Umbilical cord (tissue), 2 donors: Measurements from ENCODE around the gene SUPT5H. TPM values are rescaled to one million over a fixed set of nuclear protein-coding genes. Genes with fewer than 3 reads are reported as not detected.

Source experiments
- DNase-seq: peaks from one replicate; pipeline ENCODE4 v3.0.0-alpha.2; 2015; ENCODE audit warnings: low spot score
- total RNA-seq: library from RNA; depleted of rRNA; stranded (reverse); fragments of >200 nt; gene quantifications from one replicate; pipeline ENCODE4 v1.2.3, GENCODE V29; 2014; ENCODE audit warnings: low replicate concordance; ENCODE audit not compliant: insufficient read depth

Gene SUPT5H
- 41.4 TPM for total RNA-seq

DNA sequence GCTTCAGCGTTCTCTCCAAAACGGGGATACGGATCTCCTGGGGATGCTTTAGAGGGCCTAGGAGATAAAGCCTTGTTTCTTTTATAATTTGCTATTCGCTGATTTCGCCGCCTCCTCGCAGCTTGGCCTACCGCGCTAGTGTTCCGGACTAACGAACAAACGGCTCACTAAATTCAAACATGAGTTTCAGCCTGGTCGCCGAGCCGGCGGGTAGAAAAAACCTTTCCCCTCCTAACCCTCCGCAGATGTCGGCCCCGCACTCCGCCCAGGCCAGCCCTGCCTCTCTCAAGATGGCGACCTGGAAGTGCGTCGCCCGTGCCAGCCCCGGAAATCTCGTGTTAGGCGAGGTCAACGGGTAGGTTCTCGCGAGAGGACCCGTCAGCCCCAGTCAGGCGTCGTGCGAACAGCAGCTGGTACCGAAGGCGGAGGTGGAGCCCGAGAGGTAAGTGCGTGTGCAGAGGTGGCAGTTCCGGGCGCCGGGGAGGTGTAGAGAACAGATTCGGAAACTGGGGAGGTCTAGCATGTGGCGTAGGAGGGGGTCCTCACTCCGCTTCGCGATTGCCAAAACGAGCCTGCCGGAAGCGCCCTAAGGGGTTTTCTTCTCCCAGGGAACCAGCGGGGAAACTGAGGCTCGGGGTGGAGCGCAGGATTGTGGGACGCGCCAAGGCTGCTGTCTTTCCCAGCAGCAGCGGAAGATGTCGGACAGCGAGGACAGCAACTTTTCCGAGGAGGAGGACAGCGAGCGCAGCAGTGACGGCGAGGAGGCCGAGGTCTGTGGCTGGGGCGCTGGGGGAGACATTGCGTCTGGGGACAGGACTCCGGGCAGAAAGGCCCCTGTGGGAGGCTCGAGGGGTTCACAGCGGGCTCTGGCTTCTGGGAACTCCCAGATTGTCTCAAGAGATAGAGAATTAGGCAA is at the start of gene SUPT5H:
TSS of gene SUPT5H (plus strand) at position 387 of the 916 bp plus-strand sequence. CDS start at position 696, 309 bp downstream.
- DNase-seq: peak; percentile 99

DNA sequence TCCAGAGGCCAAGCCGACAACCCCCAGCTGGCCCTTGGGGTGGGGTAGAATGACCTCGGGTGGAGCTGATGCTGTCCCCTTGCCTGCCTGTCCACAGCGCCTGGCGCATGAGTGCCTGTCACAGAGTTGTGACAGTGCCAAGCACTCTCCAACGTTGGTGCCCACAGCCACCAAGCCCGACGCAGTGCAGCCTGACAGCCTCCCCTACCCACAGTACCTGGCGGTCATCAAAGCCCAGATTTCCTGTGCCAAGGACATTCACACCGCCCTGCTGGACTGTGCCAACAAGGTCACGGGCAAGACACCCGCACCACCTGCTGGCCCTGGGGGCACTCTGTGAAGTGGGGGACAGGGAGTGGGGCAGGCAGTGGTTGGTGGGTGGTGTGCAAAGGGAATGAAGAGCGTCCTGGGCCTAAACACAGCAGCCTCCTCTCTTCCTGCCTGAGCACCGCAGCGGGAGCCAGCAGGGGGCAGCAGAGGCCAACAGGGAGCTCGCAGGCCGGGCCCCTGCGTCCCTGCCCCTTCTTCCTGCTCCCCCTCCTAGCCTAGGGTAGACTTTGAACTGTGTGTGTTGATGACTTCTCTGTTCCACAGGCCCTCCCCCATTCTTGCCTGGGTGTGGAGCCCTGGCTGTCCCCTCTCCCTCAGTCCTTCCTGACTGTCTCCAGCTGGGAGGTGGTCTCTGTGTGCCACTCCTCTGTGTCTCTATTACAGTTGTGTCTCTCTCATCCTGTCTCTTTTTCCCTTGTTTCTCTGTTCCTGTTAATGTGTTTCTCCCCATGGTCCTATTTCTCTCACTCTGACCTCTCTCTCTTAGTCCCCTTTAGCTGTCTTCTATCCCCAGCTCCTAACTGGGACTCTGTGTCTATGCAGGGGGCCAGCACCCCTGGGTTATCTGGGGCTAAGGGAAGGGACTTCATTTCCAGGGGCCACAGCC is 47.8 kb upstream of the SUPT5H start:
- DNase-seq: peak; percentile 86

DNA sequence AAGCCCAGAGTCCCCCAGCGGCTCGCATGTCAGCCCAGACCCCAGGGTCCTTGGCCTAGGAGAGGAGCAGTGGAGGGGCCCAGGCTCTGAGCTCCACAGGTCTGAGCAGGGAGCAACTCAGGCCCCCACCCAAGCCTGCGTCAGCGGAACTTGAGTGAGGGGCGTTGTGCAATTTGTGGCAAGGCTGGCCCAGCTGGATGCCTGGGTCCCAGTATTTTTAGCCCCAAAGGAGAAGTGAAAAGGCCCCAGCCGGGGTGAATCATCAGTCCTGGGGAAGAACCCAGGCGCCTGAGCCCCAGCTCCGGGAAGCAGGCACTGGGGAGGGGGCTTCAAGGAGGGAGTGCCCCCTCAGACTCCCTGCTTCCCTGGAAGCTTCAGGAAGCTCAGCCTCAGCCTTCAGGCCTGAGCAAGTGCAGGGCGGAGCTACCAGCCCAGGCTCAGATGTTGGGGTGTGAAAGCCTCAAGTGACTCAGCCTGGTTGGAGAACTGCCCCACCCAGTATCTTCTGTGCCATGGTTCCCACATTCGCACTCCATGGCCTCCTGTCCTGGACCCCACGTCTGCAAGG is 47.0 kb upstream of the SUPT5H start:
- peak; percentile 69 for DNase-seq

DNA sequence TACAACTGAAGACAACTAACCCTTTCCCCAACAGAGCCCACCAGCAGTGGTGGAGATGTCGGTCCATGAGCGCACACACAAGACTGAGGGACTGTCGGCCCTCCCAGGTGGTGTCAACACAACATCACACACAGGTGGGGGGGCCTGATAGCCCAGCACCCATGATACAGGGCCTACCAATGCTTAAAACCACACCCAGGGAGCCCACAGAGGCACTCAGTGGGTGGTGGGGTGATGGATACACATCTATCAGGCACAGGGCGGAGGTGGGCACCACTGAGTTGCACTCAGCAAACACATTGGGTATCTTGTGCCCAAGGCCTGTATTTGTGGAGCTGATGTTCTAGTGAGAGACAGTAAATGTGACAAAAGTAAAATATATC is 45.7 kb upstream of the SUPT5H start:
- no peak for DNase-seq

- DNase-seq: no peak
Measured at GRCh38 chr19:39400061-39400460, 45.3 kb upstream of the SUPT5H start.

GRCh38 chr19:39401070-39401548 is 44.3 kb upstream of the SUPT5H start:
- DNase-seq: no peak

- DNase-seq: no peak
Measured at GRCh38 chr19:39401549-39402345, 43.6 kb upstream of the SUPT5H start.

GRCh38 chr19:39402346-39403300 is 42.8 kb upstream of the SUPT5H start:
- peak; percentile 93 for DNase-seq

GRCh38 chr19:39403331-39404312 is 41.8 kb upstream of the SUPT5H start:
- peak; percentile 98 for DNase-seq

GRCh38 chr19:39405261-39405957 is 40.0 kb upstream of the SUPT5H start:
- DNase-seq: no peak

GRCh38 chr19:39405958-39406655 is 39.3 kb upstream of the SUPT5H start:
- no peak for DNase-seq

DNA sequence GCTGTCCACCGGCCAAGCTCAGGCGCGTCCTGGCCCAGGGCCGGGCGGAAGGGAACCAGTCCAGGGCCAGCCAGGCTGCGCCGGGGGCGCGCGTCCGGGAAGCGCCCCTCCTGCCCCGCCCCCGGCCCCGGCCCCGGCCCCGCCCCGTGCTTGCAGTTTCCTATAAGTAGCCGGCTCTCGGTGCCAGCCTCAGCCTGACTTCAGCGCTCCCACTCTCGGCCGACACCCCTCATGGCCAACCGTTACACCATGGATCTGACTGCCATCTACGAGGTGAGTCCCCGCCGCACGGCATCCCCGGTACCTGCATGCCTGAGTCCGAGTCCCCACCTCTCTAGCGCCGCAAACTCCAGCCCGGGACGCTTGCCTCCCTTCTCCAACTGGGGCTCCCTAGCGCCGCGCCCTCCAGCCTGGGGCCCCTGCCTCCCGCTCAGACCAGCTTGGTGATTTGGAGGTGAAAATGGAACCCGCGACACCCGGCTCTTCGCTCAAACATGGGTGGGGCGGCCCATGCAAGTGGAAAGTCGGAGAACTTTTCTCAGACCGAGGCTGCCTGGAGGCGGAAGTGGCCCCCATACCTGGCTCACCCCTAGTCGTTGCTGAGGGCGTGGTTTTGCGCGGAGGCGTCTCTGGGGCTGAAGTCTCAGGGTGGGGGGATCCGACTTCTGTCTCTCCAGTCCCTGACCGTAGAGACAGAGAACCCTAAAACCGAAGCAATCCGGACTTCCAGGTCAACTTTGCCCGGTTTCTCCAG is 38.5 kb upstream of the SUPT5H start, which contains the start of gene ZFP36:
TSS of gene ZFP36 (plus strand) at position 192 of the 754 bp plus-strand sequence. CDS start at position 250, 58 bp downstream.
- peak; percentile 85 for DNase-seq

GRCh38 chr19:39407410-39407659 is 38.0 kb upstream of the SUPT5H start:
- no peak for DNase-seq

- DNase-seq: peak; percentile 59
Measured at GRCh38 chr19:39407660-39408391, 37.6 kb upstream of the SUPT5H start.

GRCh38 chr19:39408392-39409207 is 36.8 kb upstream of the SUPT5H start:
- DNase-seq: no peak
